Activated CD4-positive, alpha-beta memory T cell treated with anti-CD3 and anti-CD28 coated beads, Interleukin-2, amount 10 ng/mL, durations not matched to agents 7 days and 5 days (primary cell): ENCODE measurements around the gene RMI2. TPM values are rescaled to one million over a fixed set of nuclear protein-coding genes. Genes with fewer than 3 reads are reported as not detected.
A peak's percentile ranks its signal among the peaks of the same experiment; 100 is the strongest.
"Not testable (repeated sequence)": the region's sequence is repeated elsewhere in the genome, so short reads cannot be mapped to it uniquely, and the experiment has no call there.

ENCODE experiments used
- CTCF ChIA-PET: fragments of 350-600 bp; sonication (Branson Sonifier 250); formaldehyde crosslinking; loops from one replicate; lab custom pipeline; 2021; ENCODE audit warnings: antibody characterized with exemption, inconsistent platforms; lab: Charles Lee
- POLR2A ChIA-PET: fragments of 350-600 bp; sonication (Branson Sonifier 250); formaldehyde crosslinking; loops from one replicate; lab custom pipeline; 2021; ENCODE audit warnings: antibody characterized with exemption; lab: Charles Lee
- DNase-seq: peaks from one replicate; pipeline ENCODE4 v3.0.0-alpha.2; 2020
- H3K27ac Mint-ChIP-seq: one replicate; pipeline ENCODE4 v1.8.0; 2021; ENCODE audit warnings: mild to moderate bottlenecking, mixed read lengths
- H3K27me3 Mint-ChIP-seq: one replicate; pipeline ENCODE4 v1.8.0; 2021; ENCODE audit warnings: mixed read lengths
- H3K36me3 Mint-ChIP-seq: one replicate; pipeline ENCODE4 v1.8.0; 2021; ENCODE audit warnings: low read depth, mixed read lengths
- H3K4me1 Mint-ChIP-seq: one replicate; pipeline ENCODE4 v1.8.0; 2021; ENCODE audit warnings: mixed read lengths
- H3K4me3 Mint-ChIP-seq: one replicate; pipeline ENCODE4 v1.8.0; 2021; ENCODE audit warnings: mild to moderate bottlenecking, mixed read lengths
- H3K9me3 Mint-ChIP-seq: one replicate; pipeline ENCODE4 v1.8.0; 2021; ENCODE audit warnings: mixed read lengths
- total RNA-seq, 2 experiments: library from RNA; stranded (reverse); gene quantifications; one replicate each; pipeline ENCODE4 v1.2.3, GENCODE V29; 2021

The RMI2 gene
- 10 to 100 TPM; 45.9 to 46.6 TPM for total RNA-seq

GRCh38 chr16:11345040-11345862 is at the start of gene RMI2:
Gene RMI2, plus strand, starts transcription at chr16:11345459. Its CDS starts 13 bp downstream, at chr16:11345472.
- Mint-ChIP-seq H3K27me3 (no peaks in the 10 kb centered on the region), H3K36me3 (peaks cover 17% of the 10 kb centered on the region), H3K4me3 (peak within 1 kb of the TSS; percentile 89), H3K9me3 (no peaks in the 10 kb centered on the region), H3K4me1 (peaks cover 57% of the 10 kb centered on the region), H3K27ac (peak within 1 kb of the TSS; percentile 77)
- POLR2A ChIA-PET: interaction anchor here (1.3 to 4.3 kb wide), 4 partner anchors 9 to 90 kb away, joined by 5 to 26 read pairs (median 12); partner anchors contain the start of gene SOCS1
- CTCF ChIA-PET: interaction anchor here (0.7 to 1.8 kb wide), 4 partner anchors 11 to 265 kb away, joined by 3 to 7 read pairs (median 4); partner anchors contain the start of gene SOCS1
- DNase-seq: peak; percentile 98

DNA sequence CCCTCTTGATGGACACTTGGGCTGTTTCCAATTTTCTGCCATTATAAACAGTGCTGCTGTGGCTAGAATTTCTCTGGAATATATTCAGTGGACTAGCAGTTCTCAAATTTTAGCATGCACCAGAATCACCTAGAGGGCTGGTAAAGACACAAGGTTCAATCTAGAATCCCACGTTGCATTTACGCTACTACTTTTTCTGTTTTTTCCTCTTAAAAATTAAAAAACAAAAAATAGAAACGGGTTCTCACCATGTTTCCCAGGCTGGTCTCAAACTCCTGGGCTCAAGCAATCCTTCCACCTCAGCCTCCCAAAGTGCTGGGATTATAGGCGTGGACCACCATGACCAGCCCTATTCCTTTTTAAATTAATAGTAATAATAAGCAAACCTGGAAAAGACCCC is 49.6 kb upstream of the RMI2 start:
- H3K9me3 Mint-ChIP-seq: no peaks in the 10 kb centered on the region
- DNase-seq: no peak
- ChIA-PET POLR2A (no interaction called here), CTCF (no interaction called here)
- peaks cover 18% of the 10 kb centered on the region for H3K4me1 Mint-ChIP-seq
- no peaks in the 10 kb centered on the region for H3K36me3 Mint-ChIP-seq
- H3K4me3 Mint-ChIP-seq: no peak overlapping the region
- H3K27me3 Mint-ChIP-seq: peaks cover 48% of the 10 kb centered on the region
- no peak overlapping the region for H3K27ac Mint-ChIP-seq

DNA sequence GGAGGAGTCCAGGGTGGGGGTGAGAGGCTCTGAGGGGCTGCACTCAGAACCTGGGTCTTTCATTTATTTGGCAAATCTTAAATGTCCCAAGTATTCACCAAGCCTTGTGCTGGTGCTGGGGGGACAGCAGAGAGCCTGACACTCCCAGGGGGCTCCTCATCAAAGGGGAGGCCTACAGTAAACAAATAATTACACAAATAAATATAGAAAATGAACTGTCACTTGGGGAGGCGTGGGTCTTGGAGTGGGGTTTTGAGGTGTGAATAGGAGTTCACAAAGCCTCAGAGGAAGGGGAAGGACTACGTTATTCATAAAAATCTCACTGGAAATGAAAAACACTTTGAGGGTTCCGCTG is 48.9 kb upstream of the RMI2 start:
- no peak overlapping the region for H3K27ac Mint-ChIP-seq
- CTCF ChIA-PET: interaction anchor here (2.0 kb wide), 1 partner anchor 333 kb away, joined by 7 read pairs; no protein-coding TSS in a partner anchor

GRCh38 chr16:11296706-11297491 is 48.4 kb upstream of the RMI2 start:
- H3K4me3 Mint-ChIP-seq: no peak overlapping the region
- no peak for DNase-seq
- peaks cover 40% of the 10 kb centered on the region for H3K27me3 Mint-ChIP-seq
- no peaks in the 10 kb centered on the region for H3K36me3 Mint-ChIP-seq
- ChIA-PET CTCF (interaction anchor here (0.7 to 2.6 kb wide), 11 partner anchors 14 to 333 kb away, joined by 3 to 13 read pairs (median 4); partner anchors contain the start of gene SOCS1), POLR2A (interaction anchor here (0.8 to 2.9 kb wide), 9 partner anchors 11 to 57 kb away, joined by 3 to 18 read pairs (median 5); partner anchors contain the start of gene SOCS1)
- no peaks in the 10 kb centered on the region for H3K9me3 Mint-ChIP-seq
- H3K27ac Mint-ChIP-seq: no peak overlapping the region
- H3K4me1 Mint-ChIP-seq: peaks cover 18% of the 10 kb centered on the region

More for the DNA sequence above, 48.9 kb upstream of the RMI2 start:
- H3K27me3 Mint-ChIP-seq: peaks cover 42% of the 10 kb centered on the region
- no peak for DNase-seq
- POLR2A ChIA-PET: interaction anchor here (1.1 to 2.9 kb wide), 3 partner anchors 15 to 58 kb away, joined by 3 to 18 read pairs (median 11); partner anchors contain the start of gene SOCS1
- H3K4me3 Mint-ChIP-seq: no peak overlapping the region
- peaks cover 18% of the 10 kb centered on the region for H3K4me1 Mint-ChIP-seq
- H3K36me3 Mint-ChIP-seq: no peaks in the 10 kb centered on the region
- no peaks in the 10 kb centered on the region for H3K9me3 Mint-ChIP-seq

DNA sequence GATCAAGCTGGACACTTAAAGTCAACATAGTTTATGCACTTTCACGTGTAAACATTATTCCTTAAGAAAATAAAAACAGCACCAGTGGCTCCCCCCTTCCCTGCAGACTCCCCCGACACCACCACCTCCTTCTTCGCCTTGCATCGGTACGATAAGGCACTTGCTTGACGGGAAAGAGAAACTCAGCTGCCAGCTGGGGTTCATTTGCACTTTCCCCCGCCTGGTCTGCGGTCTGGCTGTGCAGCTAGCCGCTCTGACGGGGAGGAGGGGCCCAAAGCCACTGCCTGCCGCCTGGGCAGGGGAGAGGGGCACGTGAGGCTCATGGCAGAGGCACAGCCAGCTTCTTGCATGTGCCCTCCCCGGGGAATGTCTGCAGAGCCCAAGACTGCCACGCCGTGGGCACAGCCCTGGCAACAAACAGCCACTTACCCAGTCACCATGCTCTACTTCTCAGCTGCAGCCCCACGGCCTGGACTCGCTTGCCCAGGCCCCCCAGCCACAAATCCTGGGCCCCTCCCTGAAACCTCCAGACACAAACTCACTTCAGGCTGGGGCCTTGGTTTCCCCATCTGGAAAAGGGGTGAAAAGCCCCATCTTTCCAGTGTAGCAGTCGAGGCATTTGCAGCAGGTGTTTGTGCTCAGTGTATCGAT is 47.6 kb upstream of the RMI2 start:
- H3K4me1 Mint-ChIP-seq: peaks cover 18% of the 10 kb centered on the region
- H3K9me3 Mint-ChIP-seq: no peaks in the 10 kb centered on the region
- CTCF ChIA-PET: interaction anchor here (0.7 to 2.6 kb wide), 16 partner anchors 11 to 788 kb away, joined by 3 to 13 read pairs (median 4); partner anchors contain the start of gene SOCS1
- H3K36me3 Mint-ChIP-seq: no peaks in the 10 kb centered on the region
- peaks cover 38% of the 10 kb centered on the region for H3K27me3 Mint-ChIP-seq
- H3K27ac Mint-ChIP-seq: no peak overlapping the region
- peak overlapping the region; percentile 4 for H3K4me3 Mint-ChIP-seq
- POLR2A ChIA-PET: interaction anchor here (0.8 to 2.9 kb wide), 13 partner anchors 10 to 333 kb away, joined by 3 to 18 read pairs (median 4); partner anchors contain the start of gene SOCS1
- peak; percentile 79 for DNase-seq

GRCh38 chr16:11298143-11298900 is 46.9 kb upstream of the RMI2 start:
- peaks cover 18% of the 10 kb centered on the region for H3K4me1 Mint-ChIP-seq
- ChIA-PET CTCF (interaction anchor here (0.6 to 2.6 kb wide), 16 partner anchors 9 to 788 kb away, joined by 3 to 13 read pairs (median 4); partner anchors contain the start of gene SOCS1), POLR2A (interaction anchor here (0.9 to 2.9 kb wide), 12 partner anchors 10 to 333 kb away, joined by 3 to 18 read pairs (median 4); partner anchors contain the start of gene SOCS1)
- H3K27ac Mint-ChIP-seq: no peak overlapping the region
- no peak overlapping the region for H3K4me3 Mint-ChIP-seq
- no peaks in the 10 kb centered on the region for H3K9me3 Mint-ChIP-seq
- DNase-seq: no peak
- H3K27me3 Mint-ChIP-seq: peaks cover 32% of the 10 kb centered on the region
- H3K36me3 Mint-ChIP-seq: no peaks in the 10 kb centered on the region

DNA sequence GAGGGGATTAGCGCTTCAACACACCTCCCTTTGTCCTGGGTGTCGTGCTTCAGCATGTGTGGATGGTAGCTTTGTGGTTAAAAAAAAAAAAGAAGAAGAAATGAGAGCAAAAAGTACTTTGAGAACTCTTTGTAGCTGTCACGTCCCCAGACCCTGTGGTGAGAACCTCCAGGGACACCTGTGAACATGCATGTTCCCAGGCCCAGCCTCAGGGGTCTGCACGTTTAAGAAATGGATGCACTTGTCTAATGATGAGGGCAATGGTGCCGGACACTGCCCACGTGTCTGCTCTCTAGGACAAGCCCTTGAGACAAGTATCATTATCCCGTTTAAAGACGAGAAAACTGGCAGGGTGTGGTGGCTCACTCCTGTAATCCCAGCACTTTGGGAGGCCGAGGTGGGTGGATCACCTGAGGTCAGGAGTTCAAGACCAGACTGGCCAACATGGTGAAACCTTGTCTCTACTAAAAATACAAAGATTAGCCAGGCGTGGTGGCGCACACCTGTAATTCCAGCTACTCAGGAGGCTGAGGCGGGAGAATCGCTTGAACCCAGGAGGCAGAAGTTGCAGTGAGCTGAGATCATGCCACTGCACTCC is 46.2 kb upstream of the RMI2 start:
- H3K9me3 Mint-ChIP-seq, DNase-seq, H3K36me3 Mint-ChIP-seq, H3K27ac Mint-ChIP-seq, H3K4me3 Mint-ChIP-seq: not testable (repeated sequence)
- peaks cover 26% of the 10 kb centered on the region for H3K27me3 Mint-ChIP-seq
- peaks cover 18% of the 10 kb centered on the region for H3K4me1 Mint-ChIP-seq
- CTCF ChIA-PET: interaction anchor here (1.1 to 2.6 kb wide), 7 partner anchors 9 to 328 kb away, joined by 3 to 13 read pairs (median 4); no protein-coding TSS in a partner anchor
- POLR2A ChIA-PET: interaction anchor here (0.9 to 2.9 kb wide), 2 partner anchors 35 to 55 kb away, joined by 3 to 18 read pairs; no protein-coding TSS in a partner anchor

GRCh38 chr16:11299865-11300559 is 45.2 kb upstream of the RMI2 start:
- POLR2A ChIA-PET: interaction anchor here (0.8 to 1.0 kb wide), 2 partner anchors 9 to 12 kb away, joined by 3 read pairs; no protein-coding TSS in a partner anchor

DNA sequence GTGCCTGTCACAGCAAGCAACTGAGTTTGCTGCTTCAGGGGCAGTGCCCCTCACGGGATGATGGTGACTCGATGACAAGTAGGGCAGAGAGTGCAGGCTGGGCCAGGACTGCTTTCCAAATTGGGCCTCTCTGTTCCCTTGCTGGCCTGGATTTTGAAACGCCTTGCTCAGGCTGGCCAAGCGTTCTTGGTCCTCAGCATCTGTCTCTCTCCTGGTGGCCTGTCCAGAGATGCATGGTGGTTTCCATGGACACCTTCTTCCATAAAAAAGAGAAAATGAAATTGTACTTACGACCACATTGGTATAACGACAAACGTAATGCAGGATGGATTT is 44.7 kb upstream of the RMI2 start:
- POLR2A ChIA-PET: interaction anchor here (1.0 kb wide), 1 partner anchor 12 kb away, joined by 3 read pairs; no protein-coding TSS in a partner anchor
- no peak overlapping the region for H3K27ac Mint-ChIP-seq
- no peak for DNase-seq
- no peak overlapping the region for H3K4me3 Mint-ChIP-seq
- CTCF ChIA-PET: no interaction called here
- H3K9me3 Mint-ChIP-seq: no peaks in the 10 kb centered on the region
- H3K27me3 Mint-ChIP-seq: peaks cover 18% of the 10 kb centered on the region
- H3K4me1 Mint-ChIP-seq: peaks cover 18% of the 10 kb centered on the region
- H3K36me3 Mint-ChIP-seq: no peaks in the 10 kb centered on the region

More at GRCh38 chr16:11299865-11300559, 45.2 kb upstream of the RMI2 start:
- DNase-seq: no peak
- no peak overlapping the region for H3K4me3 Mint-ChIP-seq
- no peaks in the 10 kb centered on the region for H3K36me3 Mint-ChIP-seq
- CTCF ChIA-PET: no interaction called here
- H3K27ac Mint-ChIP-seq: no peak overlapping the region
- no peaks in the 10 kb centered on the region for H3K9me3 Mint-ChIP-seq
- peaks cover 23% of the 10 kb centered on the region for H3K27me3 Mint-ChIP-seq
- H3K4me1 Mint-ChIP-seq: peaks cover 18% of the 10 kb centered on the region

- Mint-ChIP-seq H3K4me3 (no peak overlapping the region), H3K27me3 (peaks cover 20% of the 10 kb centered on the region), H3K9me3 (no peaks in the 10 kb centered on the region), H3K4me1 (peaks cover 16% of the 10 kb centered on the region), H3K36me3 (no peaks in the 10 kb centered on the region), H3K27ac (no peak overlapping the region)
- no peak for DNase-seq
- POLR2A ChIA-PET: no interaction called here
- CTCF ChIA-PET: no interaction called here
Measured at GRCh38 chr16:11301645-11302501, 43.4 kb upstream of the RMI2 start.
